Mesothelial cell of epicardium (in vitro differentiated cells): ENCODE measurements around the gene ELK4. TPM values are rescaled to one million over a fixed set of nuclear protein-coding genes. Genes with fewer than 3 reads are reported as not detected.

ENCODE experiments used
- DNase-seq, 2 experiments: peaks; one replicate each; pipeline ENCODE4 v3.0.0; 2021; ENCODE audit warnings: low spot score in 2 of 2; ENCODE audit not compliant: unreplicated experiment in 2 of 2
- H3K27ac Mint-ChIP-seq: 2 replicates; pipeline ENCODE4 v1.8.0; 2021; ENCODE audit warnings: mixed read lengths
- H3K27me3 Mint-ChIP-seq: 2 replicates; pipeline ENCODE4 v1.8.0; 2021; ENCODE audit warnings: low read depth, mixed read lengths
- H3K36me3 Mint-ChIP-seq: 2 replicates; pipeline ENCODE4 v1.8.0; 2021; ENCODE audit warnings: mixed read lengths
- H3K4me1 Mint-ChIP-seq: 2 replicates; pipeline ENCODE4 v1.8.0; 2021; ENCODE audit warnings: mixed read lengths
- H3K4me3 Mint-ChIP-seq: 2 replicates; pipeline ENCODE4 v1.8.0; 2021; ENCODE audit warnings: mild to moderate bottlenecking, moderate library complexity, mixed read lengths
- H3K9me3 Mint-ChIP-seq: 2 replicates; pipeline ENCODE4 v1.8.0; 2021; ENCODE audit warnings: mixed read lengths
- total RNA-seq: library from RNA; stranded (reverse); gene quantifications from 3 replicates; pipeline ENCODE4 v1.2.1, GENCODE V29; 2021
- TF ChIP-seq, protein P1 (sequence below): fragments of 200-600 bp; sonication (generic); IDR thresholded peaks from one replicate; pipeline ENCODE4 v1.5.0; 2021; ENCODE audit warnings: antibody characterized with exemption; ENCODE audit not compliant: unreplicated experiment

The ELK4 gene
- total RNA-seq, 1 donor from 2014 or later, result 36.8 TPM

DNA sequence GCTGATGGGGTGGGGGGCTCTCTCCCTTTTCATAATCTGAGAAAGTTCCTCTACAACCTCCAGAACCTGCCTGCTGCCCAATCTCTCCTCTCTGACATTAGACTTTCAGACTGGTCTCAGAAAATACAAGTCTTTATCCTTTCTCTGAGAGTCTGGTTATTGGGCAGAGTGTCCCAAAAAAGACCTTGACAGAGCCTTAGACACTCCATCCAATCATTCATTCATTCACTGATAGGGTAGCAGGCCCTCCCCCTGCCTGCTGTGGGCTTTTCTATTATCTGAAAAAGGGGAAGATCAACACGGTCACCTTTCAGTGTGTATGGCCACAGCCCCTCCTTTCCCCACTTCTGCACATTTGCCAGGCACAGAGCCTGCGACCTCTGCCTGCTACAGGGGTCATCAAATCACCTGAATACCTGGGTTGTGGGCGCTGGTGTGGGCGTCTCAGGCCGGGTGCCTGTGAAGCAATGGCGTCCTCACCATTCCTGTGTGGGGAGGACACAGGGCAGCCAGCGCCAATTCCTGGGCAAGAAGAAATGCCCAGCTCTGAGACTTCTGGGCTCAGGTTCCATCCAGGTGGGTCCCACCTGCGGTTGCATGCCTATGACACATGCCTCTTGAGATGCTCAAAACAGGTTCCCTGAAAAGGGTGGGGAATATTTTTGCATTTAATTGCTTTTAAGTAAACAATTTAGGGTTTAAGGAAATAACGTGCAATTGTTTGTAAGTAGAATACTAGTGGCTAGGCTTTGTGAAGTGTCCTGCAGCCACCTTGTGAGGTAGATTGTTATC lies 52.8 kb downstream of the ELK4 start:
- Mint-ChIP-seq H3K4me3 (no peak overlapping the region), H3K27ac (no peak overlapping the region), H3K4me1 (peaks cover 11% of the 10 kb centered on the region), H3K36me3 (no peaks in the 10 kb centered on the region), H3K9me3 (no peaks in the 10 kb centered on the region), H3K27me3 (peaks cover 72% of the 10 kb centered on the region)
- no peak for DNase-seq
- TF ChIP-seq, protein P1, sequence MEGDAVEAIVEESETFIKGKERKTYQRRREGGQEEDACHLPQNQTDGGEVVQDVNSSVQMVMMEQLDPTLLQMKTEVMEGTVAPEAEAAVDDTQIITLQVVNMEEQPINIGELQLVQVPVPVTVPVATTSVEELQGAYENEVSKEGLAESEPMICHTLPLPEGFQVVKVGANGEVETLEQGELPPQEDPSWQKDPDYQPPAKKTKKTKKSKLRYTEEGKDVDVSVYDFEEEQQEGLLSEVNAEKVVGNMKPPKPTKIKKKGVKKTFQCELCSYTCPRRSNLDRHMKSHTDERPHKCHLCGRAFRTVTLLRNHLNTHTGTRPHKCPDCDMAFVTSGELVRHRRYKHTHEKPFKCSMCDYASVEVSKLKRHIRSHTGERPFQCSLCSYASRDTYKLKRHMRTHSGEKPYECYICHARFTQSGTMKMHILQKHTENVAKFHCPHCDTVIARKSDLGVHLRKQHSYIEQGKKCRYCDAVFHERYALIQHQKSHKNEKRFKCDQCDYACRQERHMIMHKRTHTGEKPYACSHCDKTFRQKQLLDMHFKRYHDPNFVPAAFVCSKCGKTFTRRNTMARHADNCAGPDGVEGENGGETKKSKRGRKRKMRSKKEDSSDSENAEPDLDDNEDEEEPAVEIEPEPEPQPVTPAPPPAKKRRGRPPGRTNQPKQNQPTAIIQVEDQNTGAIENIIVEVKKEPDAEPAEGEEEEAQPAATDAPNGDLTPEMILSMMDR, result no peak

DNA sequence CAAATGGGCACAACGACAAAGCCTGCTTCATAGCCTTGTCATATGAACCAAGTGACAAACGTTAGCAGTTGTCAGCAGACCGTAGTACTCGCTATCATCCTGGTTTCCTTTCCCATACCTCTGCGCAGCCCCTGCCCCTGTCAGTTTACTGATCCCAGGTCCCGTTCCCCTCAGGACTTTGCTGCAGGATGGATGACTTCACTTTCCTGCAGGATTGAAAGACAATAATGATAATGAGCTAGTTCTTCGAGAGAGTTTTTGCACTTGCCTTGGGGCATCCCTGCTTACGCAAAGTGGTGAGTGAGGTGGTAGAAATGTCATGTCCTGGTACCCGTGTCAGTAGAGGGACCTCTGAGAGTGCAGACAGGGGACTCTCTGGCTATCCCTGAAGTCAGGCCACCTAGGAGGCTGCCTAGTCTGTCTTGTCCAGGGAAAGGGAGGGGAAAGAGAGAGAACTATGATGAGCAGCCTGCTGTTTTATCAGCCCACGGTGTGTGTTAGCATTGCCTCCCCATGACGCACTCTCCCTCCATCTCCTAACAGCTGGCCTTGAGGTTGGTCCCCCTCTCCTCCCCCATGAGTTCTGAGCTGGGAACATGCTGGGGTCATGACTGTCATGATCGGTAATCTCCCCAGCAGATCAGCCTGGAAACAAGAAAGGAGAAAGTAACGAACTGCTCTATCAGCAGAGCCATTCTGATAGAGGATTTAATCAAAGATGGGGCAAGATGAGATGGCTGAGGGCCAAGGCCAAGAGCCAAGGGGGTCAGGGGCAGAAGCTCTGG lies 53.7 kb downstream of the ELK4 start:
- Mint-ChIP-seq H3K36me3 (no peaks in the 10 kb centered on the region), H3K4me3 (no peak overlapping the region), H3K4me1 (peaks cover 11% of the 10 kb centered on the region), H3K9me3 (no peaks in the 10 kb centered on the region), H3K27me3 (peaks cover 78% of the 10 kb centered on the region), H3K27ac (no peak overlapping the region)
- TF ChIP-seq, protein P1, result no peak
- no peak for DNase-seq

DNA sequence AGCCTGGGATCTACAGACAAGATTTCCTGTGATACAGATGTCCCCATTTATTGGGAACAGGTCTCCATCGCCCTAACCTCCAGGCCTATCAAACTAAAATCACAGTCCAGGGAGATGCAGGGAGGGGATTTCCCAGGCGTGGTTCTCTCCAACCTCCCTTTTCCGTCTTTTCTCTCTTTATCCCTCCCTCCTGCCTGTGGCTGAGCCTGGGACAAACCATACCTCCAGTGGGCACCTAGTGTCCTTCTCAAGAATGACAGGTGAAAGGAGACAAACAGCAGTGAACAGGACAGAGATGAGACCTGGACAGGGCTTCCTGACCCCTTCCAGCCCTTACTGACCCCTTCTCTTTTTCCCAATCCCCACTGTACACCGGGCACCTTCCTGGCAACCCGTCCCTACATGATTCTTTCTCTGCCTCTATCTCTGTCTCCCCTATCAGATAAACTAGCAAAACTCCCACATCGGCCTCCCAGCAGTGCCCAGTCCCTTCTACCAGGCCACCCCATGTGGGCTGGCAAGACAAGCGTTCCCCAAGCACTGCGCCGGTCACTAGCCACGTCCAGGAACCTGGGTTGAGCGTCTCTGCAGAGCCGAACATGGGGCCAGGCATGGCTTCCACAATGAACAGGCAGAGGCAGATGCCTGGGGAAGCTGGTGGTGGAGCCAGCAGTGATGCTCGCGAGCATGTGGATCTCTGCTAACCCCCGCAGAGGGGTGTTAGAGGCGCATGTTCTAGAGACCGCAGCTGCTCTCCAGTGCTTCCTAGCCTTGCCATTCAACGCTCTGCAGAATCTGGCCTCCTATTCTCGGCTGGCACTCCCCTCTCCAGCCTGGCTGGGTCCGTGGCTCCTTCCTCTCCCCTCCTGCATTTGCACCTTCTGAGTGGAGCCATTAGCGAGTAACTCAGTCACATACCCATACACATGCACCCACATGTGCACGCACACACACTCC lies 54.7 kb downstream of the ELK4 start:
- TF ChIP-seq, protein P1, result no peak
- no peak overlapping the region for H3K27ac Mint-ChIP-seq
- H3K4me3 Mint-ChIP-seq, result no peak overlapping the region
- DNase-seq, result no peak
- no peaks in the 10 kb centered on the region for H3K9me3 Mint-ChIP-seq
- H3K36me3 Mint-ChIP-seq, result no peaks in the 10 kb centered on the region
- peaks cover 84% of the 10 kb centered on the region for H3K27me3 Mint-ChIP-seq
- peaks cover 11% of the 10 kb centered on the region for H3K4me1 Mint-ChIP-seq

DNA sequence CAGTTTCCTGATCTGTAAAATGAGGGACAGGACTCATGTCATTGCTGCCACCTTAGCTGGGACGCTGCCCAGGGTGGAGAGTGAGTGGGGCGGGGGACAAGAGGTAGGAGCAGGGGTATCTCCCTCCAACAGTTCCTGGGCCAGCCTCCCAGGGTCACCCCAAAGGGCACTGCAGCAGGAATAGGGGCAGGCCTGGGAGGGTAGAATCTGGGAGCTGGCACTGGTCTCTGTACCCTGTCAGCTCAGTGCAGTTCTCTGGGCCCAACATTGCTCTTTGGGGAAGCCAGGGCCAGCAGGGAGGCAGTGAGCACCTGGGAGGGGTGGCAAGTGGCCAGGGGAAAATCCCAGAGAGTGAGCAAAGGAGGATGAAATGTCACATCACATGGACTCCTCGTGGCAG lies 55.8 kb downstream of the ELK4 start:
- Mint-ChIP-seq H3K4me1 (peaks cover 11% of the 10 kb centered on the region), H3K4me3 (no peak overlapping the region), H3K9me3 (no peaks in the 10 kb centered on the region), H3K36me3 (no peaks in the 10 kb centered on the region), H3K27ac (no peak overlapping the region), H3K27me3 (peaks cover 85% of the 10 kb centered on the region)
- DNase-seq, result no peak
- TF ChIP-seq, protein P1, result no peak

DNA sequence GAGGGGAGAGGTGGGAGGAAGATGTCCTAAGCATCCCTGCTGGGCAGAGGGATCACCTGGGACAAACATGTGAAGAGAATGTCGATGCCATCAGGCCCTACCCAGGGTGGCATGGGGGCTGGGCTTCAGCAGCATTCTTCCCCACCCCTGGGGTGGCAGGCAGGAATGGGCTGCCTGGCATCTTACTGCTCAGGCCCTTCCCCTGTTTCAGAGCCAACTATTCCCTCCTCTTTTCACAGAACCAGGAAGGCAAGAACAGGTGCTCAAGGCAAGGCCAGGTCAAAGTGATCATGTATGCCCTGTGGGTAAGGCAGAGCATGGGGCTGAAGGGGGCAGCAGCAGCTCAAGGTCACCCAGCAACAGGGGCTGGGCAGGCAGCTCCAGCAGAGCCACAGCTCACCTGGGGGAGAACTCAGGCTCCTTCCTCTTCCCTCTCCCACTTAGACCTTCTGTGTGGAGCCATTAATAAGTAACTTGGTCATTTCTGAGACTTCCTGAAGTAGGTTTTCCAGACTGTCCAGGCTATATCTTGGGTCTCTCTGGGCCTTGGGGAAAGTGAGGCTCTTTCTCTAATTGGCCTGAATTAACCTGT lies 56.4 kb downstream of the ELK4 start:
- Mint-ChIP-seq H3K9me3 (no peaks in the 10 kb centered on the region), H3K27me3 (peaks cover 86% of the 10 kb centered on the region), H3K4me3 (no peak overlapping the region), H3K27ac (no peak overlapping the region), H3K4me1 (peaks cover 11% of the 10 kb centered on the region), H3K36me3 (no peaks in the 10 kb centered on the region)
- TF ChIP-seq, protein P1, result no peak
- DNase-seq, result no peak
